Heart right ventricle (tissue), 16 donors: Measurements from ENCODE around the gene ZNF787. TPM values are rescaled to one million over a fixed set of nuclear protein-coding genes. Genes with fewer than 3 reads are reported as not detected.

Experiments
- ATAC-seq, 8 donors: fragments of 200-7000 bp; cut with Tn5 transposase; one replicate each; pipeline ENCODE4 v1.9.1; 2020; ENCODE audit warnings: mild to moderate bottlenecking in 8 of 8, moderate library complexity in 8 of 8, moderate number of reproducible peaks in 1 of 8
- DNase-seq, 2 donors: peaks; one replicate each; pipeline ENCODE4 v3.0.0-alpha.2; 2020
- H3K27ac ChIP-seq, 10 donors: fragments of 200-600 bp; sonication (generic) in 2 of 10; one replicate each; pipeline versions ENCODE4 v1.5.0 to v1.8.0; 2020 to 2022; ENCODE audit warnings: mild to moderate bottlenecking in 3 of 10
- H3K27me3 ChIP-seq, 7 donors: fragments of 200-600 bp; one replicate each; pipeline ENCODE4 v1.8.0; 2021 to 2022; ENCODE audit warnings: mild to moderate bottlenecking in 2 of 7
- H3K36me3 ChIP-seq, 9 donors: fragments of 200-600 bp; sonication (generic) in 1 of 9; one replicate each; pipeline versions ENCODE4 v1.5.0 to v1.8.0; 2020 to 2022; ENCODE audit warnings: mild to moderate bottlenecking in 2 of 9
- H3K4me1 ChIP-seq, 9 donors: fragments of 200-600 bp; sonication (generic) in 1 of 9; one replicate each; pipeline versions ENCODE4 v1.5.0 to v1.8.0; 2020 to 2022; ENCODE audit warnings: mild to moderate bottlenecking in 4 of 9
- H3K4me3 ChIP-seq, 10 donors: fragments of 200-600 bp; sonication (generic) in 2 of 10; one replicate each; pipeline versions ENCODE4 v1.5.0 to v1.8.0; 2020 to 2022; ENCODE audit warnings: mild to moderate bottlenecking in 7 of 10, moderate library complexity in 2 of 10
- H3K9me3 ChIP-seq, 11 donors: fragments of 200-600 bp in 10 of 11; sonication (generic) in 2 of 11; one replicate each; pipeline versions ENCODE4 v1.5.0 to v1.8.0; 2013 to 2022; ENCODE audit warnings: mild to moderate bottlenecking in 2 of 11, control low read depth in 1 of 11, moderate library complexity in 1 of 11
- WGBS, 2 donors: extraction: QIAGEN DNeasy Blood & Tissue Kit; methylation state at CpG; one replicate each; pipeline ENCODE4 v1.1.7; 2013; ENCODE audit warnings: inconsistent platforms in 1 of 2; 5-methylcytosine and 5-hydroxymethylcytosine counted together
- intact Hi-C, 10 donors: fragments of 100-400 bp; cut with DNase I; formaldehyde crosslinking; loops; one replicate each; pipeline versions ENCODE4 v1.11.1 to v1.14.2; 2022
- polyA plus RNA-seq, 2 donors: library from polyadenylated mRNA; stranded (reverse); fragments of 200-250 nt; gene quantifications; one replicate each; pipeline ENCODE4 v1.2.3, GENCODE V29; 2013
- total RNA-seq, 10 donors: library from RNA; stranded (reverse); fragmentation: NEBNext Ultra II Directional in 3 of 10; extraction: Animal tissue kit (Norgen Biotek cat#: 25700) in 3 of 10; gene quantifications; one replicate each; pipeline versions ENCODE4 v1.2.1 to v1.2.4, GENCODE V29; 2021 to 2023
- TF ChIP-seq, protein P1 (sequence below), 9 donors: fragments of 200-600 bp; sonication (generic) in 2 of 9; IDR thresholded peaks; one replicate each; pipeline versions ENCODE4 v1.5.0 to v1.8.0; 2021 to 2022; ENCODE audit warnings: antibody characterized with exemption in 9 of 9, mild to moderate bottlenecking in 5 of 9, moderate library complexity in 1 of 9
- donor health status: Arrhythmogenic right ventricular cardiomyopathy.
- donor health status: ischemic (EF 13 %, LVEDD 7.1; RV severe dilation, severe dysfunction).
- donor health status: healthy with polysubstance abuse.
- donor health status: DM: no; HTN: yes; CAD: no.
- donor health status: DM: no; HTN: no; CAD: no.
- donor health status: ischemic (EF 25% LVEDD 6.9; RV normal size, moderate dysfunction).
- donor health status: ischemic (EF 25% LVEDD 5.7; RV mildly dilated, moderate dysfunction).
- donor health status: healthy.
- donor health status: DM: yes; HTN: yes; CAD: no.
- donor health status: Ischemic cardiomyopathy.
- donor health status: ischemic (EF 35%, LVEDD 5.7; RV mildly dilated, moderate dysfunction).
- donor health status: nonischemic (EF 11% LVEDD 7.7; RV severe dilation, severe dysfunction).
- donor health status: DM: yes; HTN: yes; CAD: no.
- donor health status: PGD.
- donor health status: ischemic (EF 29% LVEDD 5.4; RV normal size, mild dysfunction).
- donor health status: nonischemic (EF 23%, LVEDD 6.1; RV moderate dilation, normal function).

The ZNF787 gene
- total and polyA plus RNA-seq, 12 donors, result 18.5 to 47.2 (median 28.4) TPM

DNA sequence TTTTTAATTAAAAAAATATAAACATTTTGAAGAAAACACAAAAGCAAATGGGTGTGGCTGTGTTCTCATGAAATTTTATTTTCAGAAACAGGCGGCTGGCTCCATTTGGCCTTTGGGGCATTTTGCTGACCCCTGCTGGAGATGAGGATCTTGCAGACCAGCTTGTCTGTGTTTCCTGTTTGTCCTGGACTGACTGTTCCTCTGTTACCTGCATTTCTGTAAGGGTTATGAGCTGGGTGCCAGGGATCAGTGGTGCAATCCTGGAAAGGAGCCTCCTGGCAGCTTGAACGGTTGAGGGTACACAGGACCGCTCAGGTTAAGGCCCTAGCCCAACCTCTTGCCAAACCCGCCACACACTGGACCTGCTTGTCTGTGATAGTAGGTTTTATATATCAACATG, 49.9 kb downstream of the ZNF787 start:
- intact Hi-C loops, result loop anchor here in 3 of 10 donors (10.0 kb wide), 2 partner anchors 264 to 284 kb away; no protein-coding TSS in a partner anchor
- H3K4me3 ChIP-seq, result no peak overlapping the region
- H3K9me3 ChIP-seq, result no peaks in the 10 kb centered on the region
- H3K27ac ChIP-seq, result no peak overlapping the region
- 64 to 72% methylated on average over 4 of the region's 4 CpGs for WGBS, 2 donors
- no peaks in the 10 kb centered on the region for H3K36me3 ChIP-seq
- ATAC-seq, result no peak
- DNase-seq, result no peak
- H3K27me3 ChIP-seq, result peaks cover 0 to 11% (median 4%) of the 10 kb centered on the region in 7 donors
- peaks cover 0 to 8% (median 6%) of the 10 kb centered on the region in 9 donors for H3K4me1 ChIP-seq
- TF ChIP-seq, protein P1, sequence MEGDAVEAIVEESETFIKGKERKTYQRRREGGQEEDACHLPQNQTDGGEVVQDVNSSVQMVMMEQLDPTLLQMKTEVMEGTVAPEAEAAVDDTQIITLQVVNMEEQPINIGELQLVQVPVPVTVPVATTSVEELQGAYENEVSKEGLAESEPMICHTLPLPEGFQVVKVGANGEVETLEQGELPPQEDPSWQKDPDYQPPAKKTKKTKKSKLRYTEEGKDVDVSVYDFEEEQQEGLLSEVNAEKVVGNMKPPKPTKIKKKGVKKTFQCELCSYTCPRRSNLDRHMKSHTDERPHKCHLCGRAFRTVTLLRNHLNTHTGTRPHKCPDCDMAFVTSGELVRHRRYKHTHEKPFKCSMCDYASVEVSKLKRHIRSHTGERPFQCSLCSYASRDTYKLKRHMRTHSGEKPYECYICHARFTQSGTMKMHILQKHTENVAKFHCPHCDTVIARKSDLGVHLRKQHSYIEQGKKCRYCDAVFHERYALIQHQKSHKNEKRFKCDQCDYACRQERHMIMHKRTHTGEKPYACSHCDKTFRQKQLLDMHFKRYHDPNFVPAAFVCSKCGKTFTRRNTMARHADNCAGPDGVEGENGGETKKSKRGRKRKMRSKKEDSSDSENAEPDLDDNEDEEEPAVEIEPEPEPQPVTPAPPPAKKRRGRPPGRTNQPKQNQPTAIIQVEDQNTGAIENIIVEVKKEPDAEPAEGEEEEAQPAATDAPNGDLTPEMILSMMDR (IDR thresholded peaks at IDR 0.05), result peak in 1 of 9 donors; percentile 25

DNA sequence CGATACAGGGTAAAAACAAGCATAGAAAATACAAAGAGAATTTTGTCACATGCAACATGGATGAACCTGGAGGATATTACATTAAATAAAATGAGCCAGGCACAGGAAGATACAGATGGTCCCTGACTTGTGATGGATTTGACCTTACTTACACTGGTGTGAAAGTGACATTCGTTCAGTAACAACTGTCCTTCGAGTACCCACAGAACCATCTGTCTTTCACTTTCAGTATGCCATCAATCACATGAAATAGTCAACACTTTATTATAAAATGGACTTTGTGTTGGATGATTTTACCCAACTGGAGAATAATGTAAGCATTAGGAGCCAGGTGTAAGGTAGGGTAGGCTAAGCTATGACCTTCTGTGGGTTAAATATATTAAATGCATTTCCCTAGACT, 51.5 kb downstream of the ZNF787 start:
- Histone ChIP-seq H3K36me3 (no peaks in the 10 kb centered on the region), H3K4me3 (no peak overlapping the region), H3K27ac (no peak overlapping the region), H3K4me1 (peaks cover 0 to 10% (median 8%) of the 10 kb centered on the region in 9 donors), H3K27me3 (peaks cover 0 to 23% (median 10%) of the 10 kb centered on the region in 7 donors), H3K9me3 (no peaks in the 10 kb centered on the region)
- TF ChIP-seq, protein P1 (IDR thresholded peaks at IDR 0.05), result no peak
- no peak for ATAC-seq
- intact Hi-C loops, result loop anchor here in 5 of 10 donors (5.0 to 10.0 kb wide), 3 partner anchors 265 to 285 kb away; no protein-coding TSS in a partner anchor
- 52 to 64% methylated on average over 3 of the region's 3 CpGs for WGBS, 2 donors
- DNase-seq, result no peak

DNA sequence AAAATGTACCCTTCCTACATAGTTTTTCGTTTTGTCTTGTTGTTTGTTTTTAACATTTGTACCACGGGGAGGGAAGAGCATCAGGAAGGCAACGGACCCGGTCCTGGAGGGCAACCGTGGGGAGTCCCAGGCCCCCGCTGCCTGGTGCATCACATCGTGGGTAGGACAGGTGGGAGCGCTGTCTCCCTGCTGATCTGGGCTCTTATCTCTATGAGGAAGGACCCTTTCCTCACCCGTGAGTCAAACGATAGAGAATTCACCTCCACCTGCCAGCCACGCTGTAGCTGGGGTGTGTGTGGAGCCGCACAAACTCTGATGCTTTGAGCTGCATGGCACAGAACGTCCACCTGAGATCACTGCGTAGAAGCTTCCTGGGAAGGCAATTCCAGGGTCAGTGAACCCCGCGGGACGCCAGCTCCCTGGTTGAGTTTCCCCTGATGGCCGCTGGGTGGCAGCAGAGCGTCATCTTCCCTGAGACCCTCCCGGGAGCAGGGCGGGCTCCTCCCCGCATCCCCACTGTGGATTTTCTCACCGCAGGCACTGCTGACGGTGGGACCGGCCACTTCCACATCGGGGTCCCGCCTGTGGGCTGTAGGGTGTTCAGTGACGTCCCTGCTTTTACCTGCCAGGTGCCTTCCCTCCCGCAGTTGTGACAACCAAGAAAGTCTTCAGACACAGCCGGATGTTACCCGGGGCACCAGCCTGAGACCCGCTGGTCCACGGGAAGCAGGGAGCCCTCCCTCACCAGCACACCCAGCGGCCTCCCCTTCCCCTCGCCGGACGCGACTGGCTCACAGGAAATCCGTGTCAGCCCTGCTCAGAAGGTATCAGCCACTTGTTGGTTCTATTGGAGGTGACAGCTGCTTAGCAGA, 54.7 kb downstream of the ZNF787 start:
- DNase-seq, result peak; percentile 50 to 71

DNA sequence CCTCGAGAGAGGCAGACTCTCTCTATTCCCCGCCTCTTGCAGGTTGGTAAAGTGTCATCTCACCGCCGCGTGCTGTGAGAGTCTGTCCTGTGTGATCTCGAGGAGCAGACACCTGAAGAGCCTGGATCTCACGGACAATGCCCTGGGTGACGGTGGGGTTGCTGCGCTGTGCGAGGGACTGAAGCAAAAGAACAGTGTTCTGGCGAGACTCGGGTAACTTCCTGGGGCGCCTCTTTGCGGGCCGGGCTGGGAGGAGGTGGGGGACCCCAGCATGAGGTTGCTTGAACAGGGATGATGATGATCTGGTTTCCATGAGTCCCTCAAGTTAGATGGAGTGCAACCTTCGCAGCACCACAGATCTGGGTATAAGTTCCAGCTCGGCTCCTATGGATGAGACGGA, 67.5 kb downstream of the ZNF787 start:
- intact Hi-C loops, result no loop called here
- Histone ChIP-seq H3K4me1 (no peaks in the 10 kb centered on the region), H3K9me3 (peaks cover 0 to 4% (median 0%) of the 10 kb centered on the region in 11 donors), H3K27me3 (peaks cover 0 to 29% (median 4%) of the 10 kb centered on the region in 7 donors), H3K36me3 (no peaks in the 10 kb centered on the region), H3K27ac (no peak overlapping the region), H3K4me3 (no peak overlapping the region)
- DNase-seq, result no peak
- TF ChIP-seq, protein P1 (IDR thresholded peaks at IDR 0.05), result no peak
- ATAC-seq, result no peak
- 83 to 89% methylated on average over 18 of the region's 18 CpGs for WGBS, 2 donors

More for the DNA sequence above, 54.7 kb downstream of the ZNF787 start:
- intact Hi-C loops, result loop anchor here in 2 of 10 donors (5.0 kb wide), 1 partner anchor 286 kb away; no protein-coding TSS in a partner anchor
- peak; percentile 55 to 86 (median 82) for ATAC-seq
- 4% methylated on average over 39 of the region's 39 CpGs for WGBS, 2 donors
- Histone ChIP-seq H3K9me3 (peaks cover 0 to under 1% (median 0%) of the 10 kb centered on the region in 11 donors), H3K4me1 (peaks cover 0 to 10% (median 8%) of the 10 kb centered on the region in 9 donors), H3K4me3 (peak overlapping the region in 7 of 10 donors; percentile 4 to 45 (median 26)), H3K27me3 (peaks cover 0 to 35% (median 23%) of the 10 kb centered on the region in 7 donors), H3K36me3 (no peaks in the 10 kb centered on the region), H3K27ac (no peak overlapping the region)
- TF ChIP-seq, protein P1 (IDR thresholded peaks at IDR 0.05), result peak; percentile 81 to 94 (median 91)

Other genes starting within 250 kb of the ZNF787 start
- gene NLRP13, start 189.0 kb downstream of the ZNF787 start, total RNA-seq, result not detected
- gene NLRP13, start 189.0 kb downstream of the ZNF787 start, polyA plus RNA-seq, result not detected
- not detected for gene NLRP8, start 173.5 kb downstream of the ZNF787 start, total RNA-seq
- not detected for gene NLRP8, start 173.5 kb downstream of the ZNF787 start, polyA plus RNA-seq
- not detected for gene NLRP5, start 134.5 kb downstream of the ZNF787 start, total RNA-seq
- gene NLRP5, start 134.5 kb downstream of the ZNF787 start, polyA plus RNA-seq, result not detected
- gene ZNF444, start 20.0 kb upstream of the ZNF787 start, total RNA-seq, result 10 to 100 TPM; 15.1 to 25.1 (median 22.2) TPM
- 10 to 100 TPM; 22.8 to 25.6 TPM for gene ZNF444, start 20.0 kb upstream of the ZNF787 start, polyA plus RNA-seq
- not detected for gene GALP, start 54.7 kb upstream of the ZNF787 start, total RNA-seq
- not detected for gene GALP, start 54.7 kb upstream of the ZNF787 start, polyA plus RNA-seq
- gene ZSCAN5B, start 76.5 kb upstream of the ZNF787 start, total RNA-seq, result not detected
- under 1 TPM in 1 of 2 donors, not detected in 1; 0.06 TPM for gene ZSCAN5B, start 76.5 kb upstream of the ZNF787 start, polyA plus RNA-seq
- gene ZSCAN5C, start 81.0 kb upstream of the ZNF787 start, total RNA-seq, result not detected
- not detected for gene ZSCAN5C, start 81.0 kb upstream of the ZNF787 start, polyA plus RNA-seq
- gene EDDM13, start 151.5 kb upstream of the ZNF787 start, total RNA-seq, result under 1 TPM in 3 of 10 donors, not detected in 7; 0.50 to 0.87 (median 0.61) TPM
- under 1 TPM in 1 of 2 donors, not detected in 1; 0.39 TPM for gene EDDM13, start 151.5 kb upstream of the ZNF787 start, polyA plus RNA-seq
- gene ZSCAN5A, start 193.5 kb upstream of the ZNF787 start, total RNA-seq, result 10 to 100 TPM; 17.7 to 33.4 (median 21.4) TPM
- 10 to 100 TPM in 1 of 2 donors, 1 to 10 TPM in 1; 9.5 to 10.4 TPM for gene ZSCAN5A, start 193.5 kb upstream of the ZNF787 start, polyA plus RNA-seq